Ectodermal cell (in vitro differentiated cells): ENCODE results near the gene EPHA4.
"Not testable (repeated sequence)": the region's sequence is repeated elsewhere in the genome, so short reads cannot be mapped to it uniquely, and the experiment has no call there.

Experiments used
- H3K27ac ChIP-seq: 2 replicates; pipeline ENCODE4 v1.7.0; 2013; ENCODE audit warnings: mild to moderate bottlenecking, low read depth, low read length; ENCODE audit not compliant: insufficient read depth, poor library complexity, severe bottlenecking
- H3K27me3 ChIP-seq: 2 replicates; pipeline ENCODE4 v1.7.0; 2013; ENCODE audit warnings: mild to moderate bottlenecking, low read length; ENCODE audit not compliant: insufficient read depth, control insufficient read depth, poor library complexity, severe bottlenecking
- H3K36me3 ChIP-seq: one replicate; pipeline ENCODE4 v1.7.0; 2013; ENCODE audit warnings: low read length; ENCODE audit not compliant: control insufficient read depth, insufficient read depth
- H3K4me1 ChIP-seq: one replicate; pipeline ENCODE4 v1.7.0; 2013; ENCODE audit warnings: low read length; ENCODE audit not compliant: control insufficient read depth, insufficient read depth
- H3K4me3 ChIP-seq: 2 replicates; pipeline ENCODE4 v1.7.0; 2013; ENCODE audit warnings: low read depth, low read length, control low read depth; ENCODE audit not compliant: insufficient read depth
- H3K9me3 ChIP-seq: 2 replicates; pipeline ENCODE4 v1.7.0; 2013; ENCODE audit warnings: mild to moderate bottlenecking, low read length, moderate library complexity; ENCODE audit not compliant: control insufficient read depth
- WGBS, 2 experiments: methylation state at CpG; one replicate each; pipeline ENCODE4 v1.1.7; 2013; ENCODE audit warnings: missing lambda C conversion rate in 2 of 2; 5-methylcytosine and 5-hydroxymethylcytosine counted together

Gene EPHA4

DNA sequence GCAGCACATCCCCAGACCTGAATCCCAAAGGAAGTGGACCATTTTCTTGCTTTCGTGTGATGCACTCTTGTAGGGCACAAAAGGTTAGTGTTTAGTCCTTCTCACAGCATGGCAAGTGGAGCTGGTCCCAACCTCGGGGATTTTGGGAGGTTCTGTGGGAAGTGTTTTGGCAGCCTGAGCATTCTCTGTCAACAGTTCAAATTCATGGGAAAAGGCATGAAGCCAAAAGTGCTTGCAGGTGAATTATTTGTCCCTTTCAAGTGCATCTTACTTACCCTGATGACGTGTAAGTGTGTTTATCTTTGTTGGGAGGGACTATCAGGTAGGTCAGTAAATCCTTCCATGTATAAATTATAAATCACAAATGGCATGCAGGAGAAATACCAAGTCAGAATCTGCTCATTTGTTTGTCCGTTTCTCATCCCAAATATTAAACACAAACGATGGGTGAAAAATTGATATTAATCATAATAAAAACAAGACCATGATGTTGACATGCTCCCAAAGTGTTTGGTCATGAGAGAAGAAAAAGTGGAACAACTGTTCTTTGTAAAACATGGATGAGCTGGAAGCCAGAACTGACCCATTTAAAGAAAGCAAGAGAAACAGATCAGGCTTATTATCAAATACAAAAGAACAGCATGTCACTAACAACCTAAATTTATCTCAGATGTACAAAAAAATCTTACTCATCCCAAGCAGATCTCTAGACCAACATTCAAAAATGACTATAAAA, 57.6 kb downstream of the EPHA4 start:
- Histone ChIP-seq H3K4me3 (no peak overlapping the region), H3K27ac (no peak overlapping the region), H3K36me3 (no peaks in the 10 kb centered on the region), H3K27me3 (no peaks in the 10 kb centered on the region), H3K9me3 (no peaks in the 10 kb centered on the region), H3K4me1 (peaks cover 20% of the 10 kb centered on the region)
- WGBS, 2 experiments = 76 to 88% methylated on average over 4 to 5 of the region's 5 CpGs

DNA sequence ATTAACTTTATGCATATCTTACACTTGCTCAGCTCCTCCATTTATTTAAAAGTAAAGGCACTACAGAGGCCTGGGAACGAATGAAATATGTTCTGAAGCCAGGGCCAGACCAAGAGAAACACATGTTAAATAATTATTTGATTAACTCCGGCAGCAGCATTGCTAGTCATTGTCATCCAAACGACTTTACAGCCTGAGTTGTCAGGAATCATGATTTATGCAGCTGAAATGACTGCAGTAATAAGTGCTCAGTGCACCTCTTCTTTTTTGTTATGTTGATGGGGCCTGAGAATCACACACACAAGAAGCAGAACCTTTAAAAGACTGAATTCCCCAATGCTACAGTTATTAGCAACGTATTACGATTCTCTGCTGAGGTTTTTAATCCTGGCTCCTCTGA, 58.9 kb downstream of the EPHA4 start:
- no peak overlapping the region for H3K4me3 ChIP-seq
- no peak overlapping the region for H3K27ac ChIP-seq
- WGBS, 2 experiments = 53 to 74% methylated on average over 3 to 5 of the region's 5 CpGs

DNA sequence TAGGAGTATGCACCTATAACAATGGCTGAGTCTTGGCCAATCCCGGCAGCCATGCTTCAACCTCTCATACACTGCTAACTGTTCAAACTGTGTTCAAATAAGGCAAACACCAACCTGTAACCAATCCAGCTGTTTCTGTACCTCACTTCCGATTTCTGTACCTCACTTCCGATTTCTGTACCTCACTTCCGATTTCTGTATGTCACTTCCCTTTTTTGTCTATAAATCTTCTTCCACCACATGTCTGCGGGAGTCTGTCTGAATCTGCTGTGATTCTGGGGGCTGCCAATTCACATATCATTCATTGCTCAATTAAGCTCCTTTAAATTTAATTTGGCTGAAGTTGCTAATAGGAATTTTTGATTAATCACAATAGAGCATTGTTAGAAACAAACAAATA, 60.8 kb downstream of the EPHA4 start:
- H3K4me1 ChIP-seq, H3K4me3 ChIP-seq, H3K9me3 ChIP-seq, H3K27ac ChIP-seq, H3K27me3 ChIP-seq, H3K36me3 ChIP-seq: not testable (repeated sequence)
- 95% methylated on average over 5 of the region's 5 CpGs for WGBS, 2 experiments

More for the DNA sequence above, 58.9 kb downstream of the EPHA4 start:
- H3K27me3 ChIP-seq = no peaks in the 10 kb centered on the region
- peaks cover 9% of the 10 kb centered on the region for H3K4me1 ChIP-seq
- no peaks in the 10 kb centered on the region for H3K9me3 ChIP-seq
- no peaks in the 10 kb centered on the region for H3K36me3 ChIP-seq

DNA sequence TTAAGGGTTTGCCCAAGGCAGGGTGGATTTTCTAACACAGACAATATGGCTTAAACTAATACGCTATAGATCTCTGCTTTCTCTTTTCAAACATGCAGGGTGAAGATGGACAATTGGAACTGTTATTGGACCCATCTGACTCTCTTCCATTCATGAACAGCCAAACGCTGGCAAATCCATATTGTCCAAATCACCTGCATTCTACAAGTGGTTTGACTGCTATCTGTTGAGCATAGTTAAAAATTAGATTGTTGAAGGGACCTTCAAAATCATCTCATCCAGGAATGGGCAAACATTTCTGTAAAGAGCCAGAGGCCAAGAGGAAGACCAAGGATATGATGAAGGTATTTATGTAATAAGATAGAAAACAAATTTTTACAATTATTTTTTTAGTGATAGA, 65.6 kb downstream of the EPHA4 start:
- no peaks in the 10 kb centered on the region for H3K9me3 ChIP-seq
- H3K4me1 ChIP-seq = peaks cover 29% of the 10 kb centered on the region
- 92 to 100% methylated on average over 1 to 2 of the region's 2 CpGs for WGBS, 2 experiments
- H3K27ac ChIP-seq = no peak overlapping the region
- no peaks in the 10 kb centered on the region for H3K36me3 ChIP-seq
- no peaks in the 10 kb centered on the region for H3K27me3 ChIP-seq
- no peak overlapping the region for H3K4me3 ChIP-seq

DNA sequence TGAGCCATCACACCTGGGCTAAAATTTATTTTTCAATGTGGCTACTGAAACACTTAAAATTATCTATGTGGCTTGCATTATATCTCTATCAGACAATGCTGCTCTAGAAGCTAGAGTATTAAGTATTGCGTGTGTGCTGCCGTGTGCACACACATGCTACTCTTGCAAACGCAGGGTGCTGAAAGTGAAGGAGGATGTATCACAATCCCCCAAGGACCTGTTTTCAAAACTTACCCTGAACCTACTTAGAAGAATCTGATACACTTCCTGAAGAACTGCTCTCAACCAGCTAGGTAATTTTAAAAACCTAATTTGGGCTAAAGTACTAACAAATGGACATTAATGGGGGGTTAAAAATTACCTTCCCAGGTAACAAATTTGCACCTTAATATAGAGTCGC, 66.5 kb downstream of the EPHA4 start:
- Histone ChIP-seq H3K27me3 (no peaks in the 10 kb centered on the region), H3K27ac (no peak overlapping the region), H3K36me3 (peaks cover 5% of the 10 kb centered on the region), H3K9me3 (no peaks in the 10 kb centered on the region), H3K4me3 (no peak overlapping the region), H3K4me1 (peaks cover 34% of the 10 kb centered on the region)
- WGBS, 2 experiments = 95 to 98% methylated on average over 4 of the region's 4 CpGs

DNA sequence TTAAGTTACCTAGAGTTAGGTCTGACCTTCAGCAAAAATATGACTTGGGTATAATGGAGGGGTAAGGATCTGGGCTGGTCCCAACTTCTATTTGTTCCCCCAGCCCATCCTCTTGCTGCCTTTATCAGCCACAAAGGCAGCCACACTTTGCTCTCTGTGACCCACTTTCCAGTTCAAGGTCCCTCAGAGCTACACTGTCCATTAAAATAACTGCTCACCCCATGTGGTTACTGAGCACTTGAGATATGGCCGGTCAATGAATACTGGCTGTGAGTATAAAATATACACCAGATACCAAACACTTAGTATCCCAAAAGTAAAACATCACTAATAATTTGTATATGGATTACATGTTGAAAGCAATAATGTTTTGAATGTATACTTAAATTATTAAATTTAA, 67.2 kb downstream of the EPHA4 start:
- Histone ChIP-seq H3K27ac (no peak overlapping the region), H3K4me1 (peaks cover 34% of the 10 kb centered on the region), H3K27me3 (no peaks in the 10 kb centered on the region), H3K9me3 (no peaks in the 10 kb centered on the region), H3K36me3 (peaks cover 10% of the 10 kb centered on the region), H3K4me3 (no peak overlapping the region)
- 100% methylated on average over 1 of the region's 1 CpG; no CpG with 5 or more reads in 1 of the 2 experiments for WGBS, 2 experiments

DNA sequence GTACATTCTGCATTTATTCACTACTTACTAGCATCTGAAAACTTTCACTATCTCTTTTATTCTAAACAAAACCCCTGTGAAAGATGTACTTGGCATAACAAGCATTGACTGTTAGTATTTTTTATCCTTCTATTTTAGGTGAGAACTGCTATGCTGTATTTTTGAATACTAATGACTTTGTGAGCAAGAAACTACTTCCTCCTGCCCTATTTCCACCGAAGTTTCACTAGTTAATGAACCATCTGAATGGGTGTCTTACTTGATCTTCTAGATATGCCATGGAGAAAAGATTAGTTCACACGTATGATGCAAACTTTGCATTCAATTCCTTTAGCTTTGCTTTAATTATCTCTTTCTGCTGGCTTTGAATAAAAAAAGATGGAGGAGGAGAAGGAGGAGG, 68.1 kb downstream of the EPHA4 start:
- Histone ChIP-seq H3K4me3 (no peak overlapping the region), H3K27me3 (no peaks in the 10 kb centered on the region), H3K4me1 (peaks cover 34% of the 10 kb centered on the region), H3K36me3 (peaks cover 11% of the 10 kb centered on the region), H3K9me3 (no peaks in the 10 kb centered on the region), H3K27ac (no peak overlapping the region)
- WGBS, 2 experiments = 60 to 79% methylated on average over 2 of the region's 2 CpGs

DNA sequence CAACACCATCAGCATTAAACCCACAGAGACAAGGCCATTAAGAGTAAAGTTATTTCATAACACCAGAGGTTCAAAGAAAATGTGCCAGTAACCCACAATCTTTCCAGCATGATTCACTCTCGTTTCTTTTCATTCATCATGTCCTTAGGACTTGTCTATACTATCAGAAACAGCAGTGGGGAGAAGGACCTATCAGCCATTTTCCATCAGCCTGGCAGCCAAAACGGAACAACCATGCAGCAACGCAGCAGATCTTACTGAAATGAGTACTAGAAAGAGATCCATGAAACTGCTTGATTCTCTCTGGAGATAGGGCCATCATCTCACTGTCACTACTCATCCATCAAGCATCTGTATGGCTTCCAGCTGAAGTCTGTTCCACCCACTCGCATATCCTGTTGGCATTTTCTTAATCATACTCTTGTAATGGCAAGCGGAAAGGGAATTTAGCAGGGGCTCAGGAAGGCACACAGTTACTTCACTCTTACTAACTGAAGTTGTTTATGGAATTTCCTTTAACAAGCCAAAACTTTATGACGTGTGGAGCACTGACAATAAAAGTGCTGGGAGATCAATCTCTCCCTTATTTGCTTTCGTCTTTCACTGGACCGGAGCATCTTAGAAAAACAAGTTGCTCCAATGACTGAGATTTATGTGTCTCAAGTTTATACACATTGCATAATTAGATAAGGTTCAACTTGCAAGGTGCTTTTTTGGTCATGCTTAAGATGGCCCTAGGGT, 69.7 kb downstream of the EPHA4 start:
- WGBS, 2 experiments = 93% methylated on average over 8 of the region's 8 CpGs
- no peaks in the 10 kb centered on the region for H3K27me3 ChIP-seq
- no peaks in the 10 kb centered on the region for H3K9me3 ChIP-seq
- peaks cover 19% of the 10 kb centered on the region for H3K36me3 ChIP-seq
- peaks cover 34% of the 10 kb centered on the region for H3K4me1 ChIP-seq
- H3K4me3 ChIP-seq = no peak overlapping the region
- H3K27ac ChIP-seq = peak overlapping the region; percentile 20

DNA sequence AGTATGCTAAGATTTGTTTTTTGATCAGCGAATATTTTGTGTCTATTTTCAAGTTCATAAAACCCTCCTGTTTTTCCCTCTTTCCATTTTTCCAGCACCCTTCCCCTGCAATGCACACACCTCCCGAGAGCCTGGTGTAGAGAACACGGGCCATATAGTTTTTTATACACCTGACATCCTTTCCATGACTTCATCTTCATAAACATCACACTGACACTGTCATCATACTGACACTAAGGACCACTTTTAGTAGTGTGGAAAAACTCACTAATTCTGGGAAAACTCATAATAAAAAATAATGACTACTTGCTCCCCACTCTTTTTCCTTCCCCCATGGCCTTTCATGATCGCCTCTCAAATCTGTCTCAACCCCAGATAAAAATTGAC, 70.2 kb downstream of the EPHA4 start:
- peaks cover 19% of the 10 kb centered on the region for H3K36me3 ChIP-seq
- no peak overlapping the region for H3K4me3 ChIP-seq
- 84 to 94% methylated on average over 4 of the region's 4 CpGs for WGBS, 2 experiments
- no peaks in the 10 kb centered on the region for H3K27me3 ChIP-seq
- H3K4me1 ChIP-seq = peaks cover 34% of the 10 kb centered on the region
- no peaks in the 10 kb centered on the region for H3K9me3 ChIP-seq
- peak overlapping the region; percentile 20 for H3K27ac ChIP-seq

DNA sequence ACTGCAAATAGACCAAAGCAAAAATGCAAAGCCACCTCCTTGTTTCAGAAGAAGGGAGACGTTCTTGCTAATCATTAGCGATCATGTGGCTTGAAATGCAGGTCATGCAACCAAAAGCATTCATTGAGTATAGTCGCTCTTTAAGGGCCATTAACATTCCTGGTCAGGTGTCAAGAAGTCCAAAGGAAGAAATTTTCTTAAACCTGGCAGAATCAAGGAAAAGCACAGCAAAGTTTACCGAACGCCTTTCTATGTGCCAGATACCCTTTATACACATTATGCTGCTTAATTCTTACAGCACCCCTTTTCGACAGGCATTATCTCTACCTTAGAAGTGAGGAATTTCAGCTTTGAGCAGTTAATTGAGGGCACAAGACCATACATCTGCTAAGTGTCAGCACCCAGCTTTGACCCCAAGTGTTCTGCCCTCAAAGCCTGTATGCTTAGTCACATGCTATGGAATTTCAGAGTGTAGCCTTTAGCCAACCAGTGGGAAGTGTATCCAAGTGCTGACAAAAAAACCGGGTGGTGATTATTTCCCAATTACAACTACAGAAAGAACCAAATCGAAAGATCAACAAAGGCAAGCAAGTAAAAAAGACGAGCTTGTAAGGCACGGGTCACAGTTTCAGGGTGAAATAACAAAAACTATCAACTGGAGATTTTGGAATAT, 70.8 kb downstream of the EPHA4 start:
- Histone ChIP-seq H3K4me1 (peaks cover 34% of the 10 kb centered on the region), H3K4me3 (no peak overlapping the region), H3K27ac (no peak overlapping the region), H3K9me3 (no peaks in the 10 kb centered on the region), H3K27me3 (no peaks in the 10 kb centered on the region), H3K36me3 (peaks cover 19% of the 10 kb centered on the region)
- WGBS, 2 experiments = 85 to 90% methylated on average over 10 of the region's 10 CpGs
